Right ventricle myocardium inferior (tissue), 1 donor: ENCODE results near the gene CFAP74. TPM values are rescaled to one million over a fixed set of nuclear protein-coding genes. Genes with fewer than 3 reads are reported as not detected.

ENCODE experiments used
- ATAC-seq: fragments of 200-7000 bp; cut with Tn5 transposase; one replicate; pipeline ENCODE4 v1.9.1; 2020; ENCODE audit warnings: mild to moderate bottlenecking, moderate library complexity
- DNase-seq: peaks from one replicate; pipeline ENCODE4 v3.0.0; 2021; ENCODE audit errors: missing footprints
- intact Hi-C: fragments of 100-400 bp; cut with DNase I; formaldehyde crosslinking; loops from one replicate; pipeline ENCODE4 v1.11.0; 2022
- total RNA-seq: library from RNA; stranded (reverse); fragmentation: NEBNext Ultra II Directional; extraction: Animal tissue kit (Norgen Biotek cat#: 25700); gene quantifications from one replicate; pipeline ENCODE4 v1.2.1, GENCODE V29; 2021
- donor health status: DM: no; HTN: yes; CAD: no; lungs with severe emphysema.

Gene CFAP74
- total RNA-seq, 1 donor from 2014 or later = not detected

- DNase-seq = no peak
- intact Hi-C loops = no loop called here
- peak; percentile 41 for ATAC-seq
Measured at GRCh38 chr1:2025491-2025981, 21.9 kb upstream of the CFAP74 start.

- DNase-seq (no peak), ATAC-seq (no peak)
- intact Hi-C loops = no loop called here
Measured at GRCh38 chr1:2024887-2025286, 21.3 kb upstream of the CFAP74 start.

GRCh38 chr1:2024451-2024850 is 20.9 kb upstream of the CFAP74 start:
- intact Hi-C loops = no loop called here
- DNase-seq = no peak
- ATAC-seq = no peak

- ATAC-seq (no peak), DNase-seq (no peak)
- intact Hi-C loops = no loop called here
Measured at GRCh38 chr1:2023187-2023586, 19.6 kb upstream of the CFAP74 start.

GRCh38 chr1:2022063-2022770 is 18.6 kb upstream of the CFAP74 start:
- intact Hi-C loops = no loop called here
- ATAC-seq = no peak
- DNase-seq = no peak

- DNase-seq (no peak), ATAC-seq (no peak)
- intact Hi-C loops = no loop called here
Measured at GRCh38 chr1:2021550-2021949, 18.0 kb upstream of the CFAP74 start.

- no peak for ATAC-seq
- no peak for DNase-seq
- intact Hi-C loops = no loop called here
Measured at GRCh38 chr1:2020310-2020655, 16.7 kb upstream of the CFAP74 start.

- ATAC-seq = no peak
- DNase-seq = peak; percentile 40
- intact Hi-C loops = no loop called here
Measured at GRCh38 chr1:2019571-2020309, 16.2 kb upstream of the CFAP74 start.

GRCh38 chr1:2019172-2019543 is 15.6 kb upstream of the CFAP74 start, which contains the start of gene GABRD:
GABRD (plus strand) TSS chr1:2019345; CDS start chr1:2019424, 79 bp downstream.
- intact Hi-C loops = no loop called here
- DNase-seq (no peak), ATAC-seq (no peak)

- ATAC-seq = no peak
- intact Hi-C loops = no loop called here
- DNase-seq = peak; percentile 56
Measured at GRCh38 chr1:2018217-2019171, 14.9 kb upstream of the CFAP74 start.

- ATAC-seq = no peak
- intact Hi-C loops = no loop called here
- DNase-seq = no peak
Measured at GRCh38 chr1:2016123-2016522, 12.5 kb upstream of the CFAP74 start.

- intact Hi-C loops = no loop called here
- peak; percentile 46 for DNase-seq
Measured at GRCh38 chr1:2014741-2015735, 11.5 kb upstream of the CFAP74 start.

GRCh38 chr1:2014181-2014580 is 10.6 kb upstream of the CFAP74 start:
- ATAC-seq (no peak), DNase-seq (peak; percentile 55)
- intact Hi-C loops = no loop called here

More at GRCh38 chr1:2014741-2015735, 11.5 kb upstream of the CFAP74 start:
- ATAC-seq = no peak

GRCh38 chr1:2009101-2010053 is 5.8 kb upstream of the CFAP74 start:
- DNase-seq = peak; percentile 51
- ATAC-seq = no peak
- intact Hi-C loops = no loop called here

GRCh38 chr1:2004856-2005255 is 1.3 kb upstream of the CFAP74 start:
- intact Hi-C loops = no loop called here
- DNase-seq (no peak), ATAC-seq (no peak)

- ATAC-seq (no peak), DNase-seq (peak; percentile 9)
- intact Hi-C loops = no loop called here
Measured at GRCh38 chr1:2001773-2002411, 1.7 kb downstream of the CFAP74 start.

- intact Hi-C loops = no loop called here
- peak; percentile 55 for DNase-seq
- ATAC-seq = no peak
Measured at GRCh38 chr1:2000850-2001249, 2.7 kb downstream of the CFAP74 start.
